Neural crest cell (in vitro differentiated cells): ENCODE measurements around the gene RUNDC3A. TPM values are rescaled to one million over a fixed set of nuclear protein-coding genes. Genes with fewer than 3 reads are reported as not detected.
"Not testable (repeated sequence)": the region's sequence is repeated elsewhere in the genome, so short reads cannot be mapped to it uniquely, and the experiment has no call there.

Experiments
- DNase-seq: peaks from one replicate; pipeline ENCODE4 v3.0.0; 2021; ENCODE audit warnings: low read depth, mixed read lengths, low spot score
- H3K27ac Mint-ChIP-seq: one replicate; pipeline ENCODE4 v1.8.0; 2021; ENCODE audit warnings: mild to moderate bottlenecking, mixed read lengths; ENCODE audit not compliant: unreplicated experiment
- H3K27me3 Mint-ChIP-seq: 2 replicates; pipeline ENCODE4 v1.8.0; 2021; ENCODE audit warnings: low read depth, mild to moderate bottlenecking, mixed read lengths
- H3K36me3 Mint-ChIP-seq: 2 replicates; pipeline ENCODE4 v1.8.0; 2021; ENCODE audit warnings: low read depth, mild to moderate bottlenecking, mixed read lengths
- H3K4me1 Mint-ChIP-seq: 2 replicates; pipeline ENCODE4 v1.8.0; 2021; ENCODE audit warnings: mixed read lengths
- H3K4me3 Mint-ChIP-seq: one replicate; pipeline ENCODE4 v1.8.0; 2021; ENCODE audit warnings: mild to moderate bottlenecking, mixed read lengths
- H3K9me3 Mint-ChIP-seq: 2 replicates; pipeline ENCODE4 v1.8.0; 2021; ENCODE audit warnings: mixed read lengths
- CTCF ChIP-seq: fragments of 200-600 bp; sonication (generic); conservative IDR thresholded peaks from 2 replicates; pipeline ENCODE4 v1.5.0; 2021; ENCODE audit warnings: antibody characterized with exemption, mild to moderate bottlenecking
- total RNA-seq: library from RNA; stranded (reverse); gene quantifications from 2 replicates; pipeline ENCODE4 v1.2.1, GENCODE V29; 2021

RUNDC3A gene
- total RNA-seq, 1 donor from 2014 or later = 12.9 TPM

DNA sequence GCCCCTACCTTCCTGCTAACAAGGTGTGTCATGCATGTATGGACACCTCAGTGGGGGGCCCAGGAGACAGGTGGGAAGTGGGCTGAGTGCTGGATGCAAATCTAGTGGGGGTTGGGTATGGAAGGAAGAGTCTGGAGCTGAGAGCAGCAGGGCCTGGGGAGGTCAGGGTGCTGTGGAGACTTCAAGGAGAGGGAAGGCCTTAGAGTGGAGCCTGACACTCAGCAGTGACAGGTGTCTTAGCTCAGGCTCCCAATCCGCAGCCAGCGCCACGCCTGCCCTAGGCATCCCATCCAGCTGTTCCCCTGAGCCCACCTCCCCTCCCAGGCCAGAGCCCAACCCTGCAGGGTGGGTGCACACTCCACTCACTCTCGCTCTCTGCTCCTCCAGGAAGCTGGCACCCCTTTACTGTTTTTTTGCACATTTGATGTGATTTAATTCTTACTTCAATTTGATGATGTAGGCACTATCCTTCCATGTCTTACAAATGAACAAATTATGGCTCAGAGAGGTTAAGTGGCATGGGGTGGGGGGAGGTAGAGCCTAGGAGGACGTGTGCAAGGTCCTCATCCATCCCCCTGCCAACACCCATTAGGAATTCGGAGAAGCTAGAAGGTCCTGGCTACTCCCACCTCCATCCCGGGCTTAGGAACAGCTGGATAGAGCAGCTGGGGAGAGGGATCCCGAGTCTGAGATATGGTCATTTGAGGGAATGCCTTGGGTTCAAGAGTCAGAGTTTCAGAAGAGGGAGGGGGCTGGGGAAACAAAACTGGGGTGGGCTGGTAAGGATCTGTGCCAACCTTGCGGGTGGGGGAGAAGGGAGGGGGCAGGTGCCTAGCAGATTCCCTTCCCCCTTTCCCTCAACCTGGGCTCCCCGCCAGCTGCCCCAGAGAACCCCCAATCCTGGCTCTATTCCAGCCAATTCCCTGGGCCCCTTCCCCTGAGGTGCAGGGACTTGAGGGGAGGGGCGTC lies 53.2 kb downstream of the RUNDC3A start:
- Mint-ChIP-seq H3K4me3 (peak overlapping the region; percentile 78), H3K9me3 (no peaks in the 10 kb centered on the region), H3K27me3 (peaks cover 21% of the 10 kb centered on the region), H3K4me1 (peaks cover 18% of the 10 kb centered on the region), H3K36me3 (no peaks in the 10 kb centered on the region), H3K27ac (peak overlapping the region; percentile 43)
- no peak for DNase-seq
- no peak for TF ChIP-seq CTCF

DNA sequence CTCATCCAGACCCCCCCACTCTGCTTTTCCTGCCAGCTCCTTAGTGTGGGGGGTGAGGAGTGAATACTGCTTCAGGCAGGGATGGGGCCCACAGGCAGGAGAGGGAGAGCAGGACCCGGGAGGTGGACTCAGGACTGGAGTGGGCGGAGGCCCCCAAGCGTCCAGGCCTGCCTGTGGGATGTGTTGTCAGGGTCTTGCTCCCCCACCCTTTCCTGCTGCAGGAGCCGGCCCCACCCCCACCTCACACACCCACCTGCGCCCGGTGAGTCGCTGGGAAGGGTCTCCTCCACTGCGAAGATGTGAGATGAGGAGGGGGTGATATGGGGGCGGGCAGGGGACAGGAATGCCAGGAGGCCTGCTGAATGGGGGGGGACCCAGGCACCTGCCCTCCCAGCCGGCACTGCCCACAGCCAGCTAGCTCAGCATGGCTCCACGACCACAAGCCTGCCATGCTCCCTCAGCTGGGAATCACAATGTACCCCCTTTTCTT lies 54.1 kb downstream of the RUNDC3A start:
- TF ChIP-seq CTCF = no peak
- no peaks in the 10 kb centered on the region for H3K9me3 Mint-ChIP-seq
- H3K27me3 Mint-ChIP-seq = peaks cover 29% of the 10 kb centered on the region
- no peak overlapping the region for H3K27ac Mint-ChIP-seq
- no peaks in the 10 kb centered on the region for H3K36me3 Mint-ChIP-seq
- no peak for DNase-seq
- peaks cover 18% of the 10 kb centered on the region for H3K4me1 Mint-ChIP-seq
- peak overlapping the region; percentile 85 for H3K4me3 Mint-ChIP-seq

DNA sequence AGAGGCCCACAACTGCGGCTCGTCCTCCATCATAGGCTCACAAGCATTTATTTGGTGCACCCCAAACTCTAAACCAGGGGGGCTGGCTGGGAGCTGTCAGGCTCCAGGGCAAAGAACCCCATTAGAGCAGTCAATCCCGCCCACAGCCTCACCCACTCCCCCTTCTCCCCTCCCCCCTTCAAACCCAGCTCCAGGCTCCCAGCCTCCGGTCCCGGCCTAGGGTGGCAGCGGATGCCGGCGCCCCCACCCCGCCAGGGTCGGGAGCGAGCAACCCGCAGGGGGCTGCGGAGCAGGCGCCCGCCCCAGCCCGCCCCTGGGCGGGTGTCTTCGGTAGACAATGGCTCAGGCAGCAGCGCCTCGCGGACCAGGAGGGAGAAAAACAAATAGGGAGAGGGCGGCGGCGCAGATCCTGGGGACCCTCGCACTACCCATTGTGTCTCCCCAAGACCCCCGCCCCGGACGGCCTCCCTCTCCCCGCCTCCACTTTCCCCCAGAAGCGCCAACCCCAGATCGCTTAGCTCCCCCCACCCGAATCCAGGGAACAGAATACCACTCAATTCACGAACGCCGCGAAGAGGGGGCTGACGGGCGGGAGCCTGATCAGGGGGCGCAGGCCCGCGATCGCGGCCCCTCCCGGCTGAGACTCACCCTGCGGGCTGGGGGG lies 54.7 kb downstream of the RUNDC3A start:
- TF ChIP-seq CTCF = no peak
- Mint-ChIP-seq H3K27me3 (peaks cover 32% of the 10 kb centered on the region), H3K4me1 (peaks cover 18% of the 10 kb centered on the region), H3K36me3 (no peaks in the 10 kb centered on the region), H3K9me3 (no peaks in the 10 kb centered on the region), H3K27ac (peak overlapping the region; percentile 87), H3K4me3 (peak overlapping the region; percentile 89)
- no peak for DNase-seq

GRCh38 chr17:44363613-44364159 lies 55.3 kb downstream of the RUNDC3A start, which contains the start of gene FAM171A2:
Gene FAM171A2 (minus strand): TSS chr17:44363853. CDS start chr17:44363714, 139 bp downstream.
- peak; percentile 87 for TF ChIP-seq CTCF
- peaks cover 34% of the 10 kb centered on the region for H3K27me3 Mint-ChIP-seq
- peak; percentile 78 for DNase-seq
- peaks cover 18% of the 10 kb centered on the region for H3K4me1 Mint-ChIP-seq
- peak within 1 kb of the TSS; percentile 87 for H3K27ac Mint-ChIP-seq
- peak within 1 kb of the TSS; percentile 95 for H3K4me3 Mint-ChIP-seq
- no peaks in the 10 kb centered on the region for H3K36me3 Mint-ChIP-seq
- H3K9me3 Mint-ChIP-seq = no peaks in the 10 kb centered on the region

- peaks cover 34% of the 10 kb centered on the region for H3K27me3 Mint-ChIP-seq
- H3K4me3 Mint-ChIP-seq = peak overlapping the region; percentile 95
- H3K4me1 Mint-ChIP-seq = peaks cover 21% of the 10 kb centered on the region
- not testable (repeated sequence) for H3K27ac Mint-ChIP-seq, DNase-seq, H3K36me3 Mint-ChIP-seq, H3K9me3 Mint-ChIP-seq
Measured at GRCh38 chr17:44365051-44365450, 56.6 kb downstream of the RUNDC3A start.
